Activated T-helper 1 cell treated with anti-CD3 and anti-CD28 coated beads, Interleukin-12 subunit alpha, Interleukin-12 subunit beta, Interleukin-2, Interleukin-4 antibody, amounts not matched to agents 30 ng/mL and 10 ng/mL and 1 ng/mL, durations not matched to agents 14 hours and 24 hours and 36 hours (primary cell): ENCODE data around the gene KRT4. TPM values are rescaled to one million over a fixed set of nuclear protein-coding genes. Genes with fewer than 3 reads are reported as not detected.

Experiments used
- DNase-seq: peaks from one replicate; pipeline ENCODE4 v3.0.0; 2021; ENCODE audit warnings: low spot score
- H3K27ac Mint-ChIP-seq: one replicate; pipeline ENCODE4 v1.8.0; 2021; ENCODE audit warnings: mild to moderate bottlenecking, mixed read lengths
- H3K27me3 Mint-ChIP-seq: one replicate; pipeline ENCODE4 v1.8.0; 2022; ENCODE audit warnings: mild to moderate bottlenecking, moderate library complexity, mixed read lengths; ENCODE audit not compliant: insufficient read depth
- H3K36me3 Mint-ChIP-seq: one replicate; pipeline ENCODE4 v1.8.0; 2021; ENCODE audit warnings: low read depth, mixed read lengths
- H3K4me1 Mint-ChIP-seq: one replicate; pipeline ENCODE4 v1.8.0; 2021; ENCODE audit warnings: low read depth, mixed read lengths
- H3K4me3 Mint-ChIP-seq: one replicate; pipeline ENCODE4 v1.8.0; 2021; ENCODE audit warnings: mild to moderate bottlenecking, moderate library complexity, mixed read lengths
- H3K9me3 Mint-ChIP-seq: one replicate; pipeline ENCODE4 v1.8.0; 2021; ENCODE audit warnings: mixed read lengths
- intact Hi-C: fragments of 100-400 bp; cut with micrococcal nuclease; formaldehyde crosslinking; loops from one replicate; pipeline ENCODE4 v1.15.1; 2024
- total RNA-seq: library from RNA; stranded (reverse); gene quantifications from 2 replicates; pipeline ENCODE4 v1.2.3, GENCODE V29; 2022

KRT4 gene
- total RNA-seq, 1 donor from 2014 or later = not detected

DNA sequence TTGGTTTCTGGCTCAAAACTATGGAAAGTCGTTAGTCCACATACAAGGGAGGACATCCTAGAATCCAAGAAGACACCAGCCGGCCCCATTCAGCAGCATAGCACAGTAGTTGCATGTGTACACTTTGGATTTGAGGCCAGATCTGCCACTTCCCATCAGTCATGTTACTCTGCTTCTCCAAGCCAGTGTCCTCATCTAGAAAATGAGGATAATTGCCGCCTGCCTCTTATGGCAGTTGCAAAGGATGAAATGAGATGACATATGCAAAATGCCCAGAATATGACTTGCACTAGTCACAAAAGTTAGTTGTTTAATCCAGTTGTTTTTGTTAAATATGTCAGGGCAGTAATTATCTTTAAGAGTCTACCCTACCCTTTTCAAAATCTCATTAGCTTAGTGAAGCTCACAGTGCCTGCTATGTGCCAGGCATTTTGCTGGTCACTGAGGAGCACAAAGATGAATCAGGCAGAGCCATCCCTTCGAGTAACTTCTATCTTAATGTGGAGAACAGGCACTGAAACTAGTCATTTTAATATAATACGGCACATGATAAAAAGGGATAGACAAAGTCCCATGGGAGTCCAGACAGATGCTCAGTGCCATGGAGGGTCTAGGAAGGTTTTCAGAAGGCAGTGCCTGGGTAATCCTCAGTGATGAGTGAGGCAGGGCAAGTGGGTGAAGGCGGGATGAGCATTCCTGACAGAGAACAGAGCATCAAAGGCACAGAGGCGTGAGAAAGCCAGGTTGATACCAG, 30.2 kb downstream of the KRT4 start:
- Mint-ChIP-seq H3K27me3 (peaks cover 14% of the 10 kb centered on the region), H3K27ac (no peak overlapping the region), H3K9me3 (no peaks in the 10 kb centered on the region), H3K4me3 (no peak overlapping the region), H3K36me3 (no peaks in the 10 kb centered on the region), H3K4me1 (no peaks in the 10 kb centered on the region)
- DNase-seq = no peak
- intact Hi-C loops = no loop called here

DNA sequence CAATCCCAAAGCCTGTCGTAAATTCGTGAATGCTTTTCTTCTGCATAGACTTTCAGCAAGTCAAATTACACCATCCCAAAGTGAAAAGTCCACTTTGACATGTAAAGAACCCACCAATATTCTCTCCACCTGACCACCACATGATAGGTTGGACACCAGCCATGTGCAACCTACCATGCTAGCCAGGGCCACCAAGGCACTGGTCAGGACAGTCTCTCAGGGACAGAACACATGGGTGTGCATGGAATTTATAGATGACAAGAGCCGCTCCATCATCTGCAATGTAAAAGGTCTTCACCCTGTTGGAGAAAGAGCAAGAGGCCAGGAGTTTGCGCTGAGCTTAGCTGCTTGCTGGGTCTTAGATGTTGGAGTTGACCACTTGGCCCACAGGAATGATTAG, 31.4 kb downstream of the KRT4 start:
- intact Hi-C loops = no loop called here
- H3K36me3 Mint-ChIP-seq = no peaks in the 10 kb centered on the region
- DNase-seq = no peak

DNA sequence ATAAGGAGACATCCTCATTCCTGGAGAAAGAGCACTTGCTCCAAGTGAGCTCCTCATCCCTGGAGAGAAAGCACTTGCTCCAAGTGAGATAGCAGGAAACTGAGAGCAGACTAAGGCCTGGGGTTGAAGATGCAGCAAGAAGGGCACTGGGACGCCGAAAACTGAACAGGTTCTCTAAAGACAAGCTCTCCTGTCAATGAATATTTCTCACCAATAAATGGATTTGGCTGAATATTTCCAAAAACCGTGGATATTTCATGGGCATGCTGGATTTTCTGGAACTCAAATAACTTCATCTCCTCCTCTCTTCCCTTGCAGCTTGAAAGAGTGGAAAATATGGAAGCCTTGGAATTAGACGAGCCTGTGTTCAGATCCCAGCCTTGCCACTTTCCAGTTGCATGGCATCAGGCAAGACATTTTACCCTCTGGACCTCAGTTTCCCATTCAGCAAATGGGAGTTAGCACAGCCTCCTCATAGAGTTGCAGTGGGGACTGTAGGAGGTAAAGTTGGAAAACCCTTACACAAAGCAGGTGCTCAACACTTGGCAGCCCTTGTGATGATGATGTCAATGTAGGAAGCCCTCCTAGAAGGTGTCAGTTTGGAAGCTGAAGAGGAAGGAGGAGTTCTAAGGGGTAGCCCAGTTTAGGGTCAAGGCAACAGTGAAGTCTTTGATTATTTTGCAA, 32.4 kb downstream of the KRT4 start:
- H3K27me3 Mint-ChIP-seq = peaks cover 19% of the 10 kb centered on the region
- no peaks in the 10 kb centered on the region for H3K36me3 Mint-ChIP-seq
- DNase-seq = no peak
- no peaks in the 10 kb centered on the region for H3K4me1 Mint-ChIP-seq
- H3K27ac Mint-ChIP-seq = no peak overlapping the region
- no peak overlapping the region for H3K4me3 Mint-ChIP-seq
- no peaks in the 10 kb centered on the region for H3K9me3 Mint-ChIP-seq
- intact Hi-C loops = no loop called here

More for the DNA sequence above, 31.4 kb downstream of the KRT4 start:
- Mint-ChIP-seq H3K4me3 (no peak overlapping the region), H3K9me3 (no peaks in the 10 kb centered on the region), H3K4me1 (no peaks in the 10 kb centered on the region), H3K27me3 (peaks cover 19% of the 10 kb centered on the region), H3K27ac (no peak overlapping the region)

DNA sequence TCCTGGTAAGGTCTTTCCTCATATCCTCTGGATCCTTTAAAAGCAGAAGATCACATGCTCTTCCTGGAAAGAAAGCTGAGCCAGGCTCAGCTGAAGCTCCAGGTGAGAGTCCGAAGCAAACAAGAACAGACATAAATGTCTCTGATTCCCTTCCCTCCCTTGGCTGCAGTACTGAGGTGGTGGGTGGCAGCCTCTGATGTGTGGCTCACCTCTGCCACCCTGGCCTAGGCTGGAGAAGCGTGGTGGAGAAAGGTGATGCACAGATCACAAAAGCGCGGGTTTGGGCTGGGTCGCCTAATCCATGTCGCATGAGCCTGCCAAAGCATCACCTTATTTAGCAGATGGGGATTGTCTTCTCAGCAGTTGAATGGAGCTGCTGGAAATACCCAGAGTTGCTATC, 34.0 kb downstream of the KRT4 start:
- H3K27ac Mint-ChIP-seq = no peak overlapping the region
- DNase-seq = no peak
- no peaks in the 10 kb centered on the region for H3K4me1 Mint-ChIP-seq
- intact Hi-C loops = no loop called here
- peaks cover 12% of the 10 kb centered on the region for H3K27me3 Mint-ChIP-seq
- H3K36me3 Mint-ChIP-seq = no peaks in the 10 kb centered on the region
- H3K4me3 Mint-ChIP-seq = no peak overlapping the region
- H3K9me3 Mint-ChIP-seq = no peaks in the 10 kb centered on the region

DNA sequence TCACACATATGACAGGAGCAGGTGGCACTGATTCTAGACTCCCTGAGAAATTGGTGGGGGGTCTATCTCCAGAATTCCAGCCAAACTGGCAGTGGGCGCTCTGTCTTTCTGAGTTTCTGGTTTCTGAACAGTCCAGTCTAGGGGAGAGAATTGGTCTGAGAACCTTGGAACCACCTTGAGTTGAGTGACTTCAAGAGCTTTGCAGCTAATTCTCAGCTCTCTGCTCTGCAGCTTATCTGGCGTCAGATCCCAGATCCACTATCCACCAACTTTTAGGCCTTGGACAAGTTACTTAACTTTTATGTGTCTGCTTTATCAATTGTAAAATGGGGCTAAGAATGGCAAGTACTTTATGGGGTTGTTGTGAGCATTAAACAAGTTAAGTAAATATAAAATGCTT, 35.1 kb downstream of the KRT4 start:
- Mint-ChIP-seq H3K9me3 (no peaks in the 10 kb centered on the region), H3K4me3 (no peak overlapping the region), H3K4me1 (no peaks in the 10 kb centered on the region), H3K27ac (no peak overlapping the region), H3K36me3 (no peaks in the 10 kb centered on the region), H3K27me3 (peaks cover 12% of the 10 kb centered on the region)
- intact Hi-C loops = no loop called here
- DNase-seq = no peak

DNA sequence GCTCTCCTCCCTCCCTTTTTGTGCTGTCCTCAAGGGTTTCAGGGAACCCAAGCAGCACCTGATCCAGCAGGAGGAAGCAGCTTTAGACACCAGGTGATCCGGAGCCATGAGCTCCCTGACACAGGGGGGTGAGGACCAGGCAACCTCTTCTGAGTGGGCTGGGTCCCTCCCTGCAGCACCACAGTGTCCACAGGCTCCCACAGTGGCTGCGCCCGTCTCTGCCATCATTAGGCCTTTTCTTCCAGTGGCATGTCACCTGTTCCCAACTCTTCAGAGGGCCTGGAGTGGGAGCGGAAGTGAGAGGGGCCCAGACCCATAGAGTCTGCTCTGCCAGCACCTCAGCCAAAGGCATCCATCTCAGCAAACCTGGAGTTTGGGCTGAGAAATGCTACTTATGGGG, 36.4 kb downstream of the KRT4 start:
- intact Hi-C loops = no loop called here
- no peaks in the 10 kb centered on the region for H3K9me3 Mint-ChIP-seq
- no peaks in the 10 kb centered on the region for H3K4me1 Mint-ChIP-seq
- no peak overlapping the region for H3K4me3 Mint-ChIP-seq
- DNase-seq = no peak
- peaks cover 9% of the 10 kb centered on the region for H3K27me3 Mint-ChIP-seq
- H3K36me3 Mint-ChIP-seq = no peaks in the 10 kb centered on the region
- no peak overlapping the region for H3K27ac Mint-ChIP-seq

DNA sequence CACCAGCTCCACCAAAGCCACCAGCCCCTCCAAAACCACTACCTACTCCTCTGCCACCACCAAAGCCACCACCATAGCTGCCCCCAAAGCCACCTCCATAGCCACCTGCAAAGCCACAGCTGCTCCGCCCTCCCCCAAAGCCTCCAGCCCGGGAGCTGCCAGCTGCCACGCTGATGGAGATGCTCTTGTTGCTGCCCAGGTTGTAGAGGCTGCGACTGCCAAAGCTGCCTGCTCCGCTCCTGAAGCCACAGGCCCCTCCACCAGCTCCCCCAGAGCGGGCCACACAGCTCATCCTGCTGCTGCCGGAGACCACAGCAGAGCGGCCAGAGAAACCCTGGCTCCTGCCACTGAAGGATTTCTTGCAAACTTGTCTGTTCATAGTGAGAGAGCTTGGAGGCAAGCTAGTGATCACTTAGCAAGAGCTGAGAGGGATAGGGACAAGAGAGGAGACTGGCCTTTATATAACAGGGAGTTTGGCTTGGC, 37.0 kb downstream of the KRT4 start, which contains the start of gene KRT76:
KRT76 (minus strand) TSS at position 433 of the 483 bp plus-strand sequence; CDS start at position 379, 54 bp downstream.
- Mint-ChIP-seq H3K27ac (no peak within 1 kb of the TSS), H3K4me1 (no peaks in the 10 kb centered on the region), H3K9me3 (no peaks in the 10 kb centered on the region), H3K36me3 (no peaks in the 10 kb centered on the region), H3K4me3 (no peak within 1 kb of the TSS), H3K27me3 (peaks cover 7% of the 10 kb centered on the region)
- no peak for DNase-seq
- intact Hi-C loops = no loop called here

DNA sequence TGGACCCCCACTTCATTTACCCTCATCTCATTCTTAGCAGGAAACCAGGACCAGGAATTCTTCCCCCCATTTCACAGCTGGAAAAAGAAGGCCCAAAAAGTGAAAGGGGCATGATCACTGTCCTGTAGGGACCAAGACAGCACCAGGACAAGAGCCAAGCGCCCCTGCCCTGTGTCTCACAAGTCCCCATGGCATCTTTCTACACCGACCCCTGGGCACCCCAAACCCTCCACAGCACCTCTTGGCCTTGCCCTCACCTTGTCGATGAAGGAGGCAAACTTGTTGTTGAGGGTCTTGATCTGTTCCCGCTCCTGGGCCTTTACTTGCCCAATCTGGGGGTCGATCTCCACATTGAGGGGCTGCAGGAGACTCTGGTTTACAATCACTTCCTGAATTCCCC, 37.5 kb downstream of the KRT4 start:
- no peak for DNase-seq
- H3K4me1 Mint-ChIP-seq = no peaks in the 10 kb centered on the region
- intact Hi-C loops = no loop called here
- H3K36me3 Mint-ChIP-seq = no peaks in the 10 kb centered on the region
- no peaks in the 10 kb centered on the region for H3K9me3 Mint-ChIP-seq
- peaks cover 7% of the 10 kb centered on the region for H3K27me3 Mint-ChIP-seq
- H3K4me3 Mint-ChIP-seq = no peak overlapping the region
- H3K27ac Mint-ChIP-seq = no peak overlapping the region

DNA sequence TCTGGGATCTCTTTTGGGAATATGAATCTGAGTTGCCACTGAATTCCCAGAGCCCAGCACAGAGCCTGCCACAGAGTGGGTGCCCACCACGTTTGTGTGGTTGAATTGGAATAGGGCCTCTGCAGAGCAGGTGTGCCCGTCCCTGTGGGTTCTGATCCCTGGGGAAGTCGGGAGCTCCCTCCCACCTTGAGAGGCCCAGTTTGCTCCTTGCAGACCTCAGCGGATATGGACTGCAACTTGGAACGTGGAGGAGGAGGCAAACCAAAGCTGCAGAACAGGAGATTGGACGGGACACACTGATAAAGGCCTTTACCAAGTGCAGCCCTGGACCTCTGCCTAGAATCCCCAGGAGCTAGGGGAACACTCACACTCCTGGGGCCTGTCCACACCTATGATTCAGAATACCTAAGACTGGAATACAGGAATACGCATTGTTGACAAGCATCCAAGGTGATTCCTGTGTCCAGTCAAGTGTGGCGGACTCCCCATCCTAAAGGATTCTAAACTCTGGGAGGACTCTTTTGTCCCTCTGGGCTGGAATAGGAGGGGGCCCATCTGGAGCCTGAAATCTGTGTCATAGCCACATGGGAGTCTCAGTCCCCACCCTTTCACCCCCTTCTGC, 39.2 kb downstream of the KRT4 start:
- no peak overlapping the region for H3K27ac Mint-ChIP-seq
- H3K27me3 Mint-ChIP-seq = peaks cover 7% of the 10 kb centered on the region
- no peaks in the 10 kb centered on the region for H3K4me1 Mint-ChIP-seq
- no peak for DNase-seq
- intact Hi-C loops = no loop called here
- H3K9me3 Mint-ChIP-seq = no peaks in the 10 kb centered on the region
- H3K4me3 Mint-ChIP-seq = no peak overlapping the region
- H3K36me3 Mint-ChIP-seq = no peaks in the 10 kb centered on the region

DNA sequence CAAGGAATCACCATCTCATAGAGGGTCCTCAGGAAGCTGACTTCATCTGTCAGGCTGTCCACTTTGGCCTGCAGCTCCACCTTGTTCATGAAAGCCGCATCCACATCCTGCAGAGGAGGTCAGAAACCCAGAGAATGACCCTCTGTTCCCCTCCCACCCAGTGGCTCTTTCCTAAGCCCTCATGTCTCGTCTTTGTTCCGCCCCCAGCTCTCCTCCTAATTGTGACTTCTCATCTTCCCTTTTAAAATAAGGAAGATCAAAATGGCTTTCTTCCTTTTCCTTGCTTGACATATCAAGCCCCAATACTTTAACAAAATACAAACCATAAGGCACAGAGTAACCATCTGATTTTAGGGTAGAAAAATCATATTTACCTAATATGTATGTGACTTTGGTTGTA, 41.1 kb downstream of the KRT4 start:
- Mint-ChIP-seq H3K4me1 (no peaks in the 10 kb centered on the region), H3K27ac (no peak overlapping the region)

DNA sequence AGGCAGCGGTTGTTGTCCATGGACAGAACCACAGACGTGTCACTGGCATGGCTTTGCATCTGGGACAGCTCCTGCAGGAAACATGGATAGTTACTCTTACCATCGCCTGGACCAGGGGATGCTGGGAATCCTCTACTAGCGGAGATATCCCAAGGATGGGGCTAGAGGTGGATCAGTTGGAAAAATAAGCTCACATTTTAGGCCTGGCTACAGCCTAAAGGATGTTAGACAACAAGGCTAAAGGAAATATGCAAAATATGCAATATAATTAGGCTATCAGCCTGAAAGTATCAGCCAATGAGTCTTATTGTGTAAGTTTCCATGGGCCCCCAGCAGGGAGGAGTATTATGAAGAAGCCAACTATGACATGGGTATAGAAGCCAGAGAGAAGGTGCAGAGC, 41.7 kb downstream of the KRT4 start:
- no peak for DNase-seq
- no peaks in the 10 kb centered on the region for H3K36me3 Mint-ChIP-seq
- intact Hi-C loops = no loop called here
- no peak overlapping the region for H3K4me3 Mint-ChIP-seq
- H3K27me3 Mint-ChIP-seq = no peaks in the 10 kb centered on the region
- no peaks in the 10 kb centered on the region for H3K4me1 Mint-ChIP-seq
- no peak overlapping the region for H3K27ac Mint-ChIP-seq
- H3K9me3 Mint-ChIP-seq = no peaks in the 10 kb centered on the region

More for the DNA sequence above, 41.1 kb downstream of the KRT4 start:
- Mint-ChIP-seq H3K27me3 (no peaks in the 10 kb centered on the region), H3K9me3 (no peaks in the 10 kb centered on the region), H3K4me3 (no peak overlapping the region), H3K36me3 (no peaks in the 10 kb centered on the region)
- intact Hi-C loops = no loop called here
- DNase-seq = no peak

DNA sequence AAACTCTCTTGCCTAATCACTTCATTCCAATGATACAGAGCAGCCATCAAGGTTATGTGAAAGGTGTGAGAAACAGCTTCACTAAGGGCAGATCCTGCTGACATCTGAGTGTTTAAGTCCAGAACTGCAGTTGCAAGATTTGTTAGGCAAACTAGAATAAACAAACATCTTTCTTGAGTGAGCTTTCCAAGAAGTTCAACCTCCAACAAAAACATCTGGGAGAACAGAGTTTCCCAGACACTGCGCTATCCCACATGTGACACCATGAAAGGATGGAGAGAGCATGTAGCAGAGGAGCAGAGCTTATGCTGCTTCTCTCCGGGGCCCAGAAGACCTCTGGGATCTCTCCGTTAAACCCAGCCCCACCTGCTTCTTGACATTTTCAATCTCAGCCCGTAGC, 42.4 kb downstream of the KRT4 start:
- H3K4me3 Mint-ChIP-seq = no peak overlapping the region
- no peaks in the 10 kb centered on the region for H3K4me1 Mint-ChIP-seq
- no peak overlapping the region for H3K27ac Mint-ChIP-seq
- no peaks in the 10 kb centered on the region for H3K36me3 Mint-ChIP-seq
- no peaks in the 10 kb centered on the region for H3K9me3 Mint-ChIP-seq
- intact Hi-C loops = no loop called here
- no peaks in the 10 kb centered on the region for H3K27me3 Mint-ChIP-seq
- DNase-seq = no peak

DNA sequence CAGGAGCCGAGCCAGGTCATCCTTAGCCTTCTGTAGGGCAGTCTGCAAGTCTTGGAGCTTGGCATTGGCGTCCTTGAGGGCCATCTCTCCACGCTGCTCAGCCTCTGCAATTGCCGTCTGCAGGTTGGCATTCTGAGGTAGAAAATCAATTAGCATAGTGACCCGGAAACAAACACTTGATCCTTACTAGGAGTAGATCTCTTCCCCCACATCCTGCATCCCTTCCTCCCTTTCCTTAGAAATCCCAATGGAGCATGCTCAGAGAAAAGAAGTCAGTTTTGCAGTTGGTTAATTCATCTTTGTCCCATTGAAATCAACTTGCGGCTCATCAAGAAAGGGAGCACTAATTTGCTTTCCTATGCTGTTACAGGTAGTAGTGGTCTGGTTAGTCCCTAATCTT, 42.8 kb downstream of the KRT4 start:
- DNase-seq = no peak
- intact Hi-C loops = no loop called here
- H3K4me3 Mint-ChIP-seq = no peak overlapping the region
- no peaks in the 10 kb centered on the region for H3K27me3 Mint-ChIP-seq
- no peaks in the 10 kb centered on the region for H3K9me3 Mint-ChIP-seq
- no peaks in the 10 kb centered on the region for H3K4me1 Mint-ChIP-seq
- H3K27ac Mint-ChIP-seq = no peak overlapping the region
- no peaks in the 10 kb centered on the region for H3K36me3 Mint-ChIP-seq
